GM12875 (cell line): ENCODE data around the gene OSBPL5.
A peak's percentile ranks its signal among the peaks of the same experiment; 100 is the strongest.

Source experiments
- H3K4me3 ChIP-seq: one replicate; pipeline ENCODE4 v1.5.1; 2011; ENCODE audit warnings: low read depth, low read length, control low read depth
- TF ChIP-seq, protein P1 (sequence below): IDR thresholded peaks from 2 replicates; pipeline ENCODE4 v1.5.1; 2011; ENCODE audit warnings: low read depth, mild to moderate bottlenecking, control low read depth, inconsistent platforms, low read length, moderate library complexity, borderline replicate concordance; ENCODE audit not compliant: insufficient read depth

Gene OSBPL5

DNA sequence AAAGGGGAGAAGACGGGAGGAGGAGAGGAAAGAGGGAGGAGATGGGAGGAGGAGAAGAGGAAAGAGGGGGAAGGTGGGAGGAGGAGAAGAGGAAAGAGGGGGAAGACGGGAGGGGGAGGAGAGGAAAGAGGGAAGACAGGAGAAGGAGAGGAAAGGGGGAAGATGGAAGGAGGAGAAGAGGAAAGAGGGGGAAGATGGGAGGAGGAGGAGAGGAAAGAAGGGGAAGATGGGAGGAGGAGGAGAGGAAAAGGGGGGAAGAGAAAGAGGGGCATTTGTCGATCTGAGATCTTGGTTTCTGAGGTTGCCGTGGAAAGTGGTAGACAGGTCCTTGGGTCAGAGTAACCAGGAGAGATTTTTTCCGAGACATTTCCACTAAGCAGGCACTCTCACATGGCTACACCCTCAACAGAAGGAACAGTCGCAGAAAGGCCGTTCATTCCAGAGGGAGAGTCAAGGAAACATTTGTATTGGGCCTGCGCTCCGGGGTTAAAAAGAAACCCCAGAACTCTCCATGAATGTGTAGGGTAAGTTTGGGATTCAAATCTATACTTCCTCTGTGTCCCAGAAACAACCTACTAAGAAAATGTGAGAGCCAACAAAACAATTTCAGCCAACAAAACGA is 68.1 kb downstream of the OSBPL5 start:
- TF ChIP-seq, protein P1, sequence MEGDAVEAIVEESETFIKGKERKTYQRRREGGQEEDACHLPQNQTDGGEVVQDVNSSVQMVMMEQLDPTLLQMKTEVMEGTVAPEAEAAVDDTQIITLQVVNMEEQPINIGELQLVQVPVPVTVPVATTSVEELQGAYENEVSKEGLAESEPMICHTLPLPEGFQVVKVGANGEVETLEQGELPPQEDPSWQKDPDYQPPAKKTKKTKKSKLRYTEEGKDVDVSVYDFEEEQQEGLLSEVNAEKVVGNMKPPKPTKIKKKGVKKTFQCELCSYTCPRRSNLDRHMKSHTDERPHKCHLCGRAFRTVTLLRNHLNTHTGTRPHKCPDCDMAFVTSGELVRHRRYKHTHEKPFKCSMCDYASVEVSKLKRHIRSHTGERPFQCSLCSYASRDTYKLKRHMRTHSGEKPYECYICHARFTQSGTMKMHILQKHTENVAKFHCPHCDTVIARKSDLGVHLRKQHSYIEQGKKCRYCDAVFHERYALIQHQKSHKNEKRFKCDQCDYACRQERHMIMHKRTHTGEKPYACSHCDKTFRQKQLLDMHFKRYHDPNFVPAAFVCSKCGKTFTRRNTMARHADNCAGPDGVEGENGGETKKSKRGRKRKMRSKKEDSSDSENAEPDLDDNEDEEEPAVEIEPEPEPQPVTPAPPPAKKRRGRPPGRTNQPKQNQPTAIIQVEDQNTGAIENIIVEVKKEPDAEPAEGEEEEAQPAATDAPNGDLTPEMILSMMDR = no peak
- no peak overlapping the region for H3K4me3 ChIP-seq

DNA sequence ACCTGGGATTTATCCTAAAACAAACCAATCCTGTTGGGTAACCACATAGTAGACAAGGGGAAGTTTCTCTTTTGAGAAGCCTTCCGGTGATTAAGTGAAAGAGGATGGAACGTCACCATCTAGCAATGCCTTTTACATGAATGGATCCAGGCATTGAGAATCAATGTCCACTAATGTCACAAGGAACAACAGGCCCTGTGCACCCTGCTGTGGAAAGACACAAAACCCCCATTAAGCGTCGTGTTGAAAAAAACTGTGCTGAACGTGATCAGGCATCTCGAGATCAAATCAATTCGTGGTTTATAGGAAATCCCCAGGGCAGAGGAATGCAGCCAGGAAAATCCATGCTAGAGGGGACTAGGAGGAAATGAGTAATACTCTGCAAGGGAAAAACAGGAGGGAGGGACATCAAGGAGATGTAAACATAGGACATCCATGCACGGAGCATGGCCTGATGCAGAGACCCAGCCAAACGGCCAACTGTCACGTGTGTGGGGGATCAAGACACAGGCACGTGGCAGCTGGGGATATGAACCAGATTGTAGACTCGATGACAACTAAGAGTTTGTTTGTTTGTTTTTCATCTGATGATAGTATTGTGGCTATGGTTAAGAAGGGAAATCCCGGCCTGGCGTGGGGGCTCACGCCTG is 69.3 kb downstream of the OSBPL5 start:
- H3K4me3 ChIP-seq = no peak overlapping the region
- TF ChIP-seq, protein P1 = no peak

DNA sequence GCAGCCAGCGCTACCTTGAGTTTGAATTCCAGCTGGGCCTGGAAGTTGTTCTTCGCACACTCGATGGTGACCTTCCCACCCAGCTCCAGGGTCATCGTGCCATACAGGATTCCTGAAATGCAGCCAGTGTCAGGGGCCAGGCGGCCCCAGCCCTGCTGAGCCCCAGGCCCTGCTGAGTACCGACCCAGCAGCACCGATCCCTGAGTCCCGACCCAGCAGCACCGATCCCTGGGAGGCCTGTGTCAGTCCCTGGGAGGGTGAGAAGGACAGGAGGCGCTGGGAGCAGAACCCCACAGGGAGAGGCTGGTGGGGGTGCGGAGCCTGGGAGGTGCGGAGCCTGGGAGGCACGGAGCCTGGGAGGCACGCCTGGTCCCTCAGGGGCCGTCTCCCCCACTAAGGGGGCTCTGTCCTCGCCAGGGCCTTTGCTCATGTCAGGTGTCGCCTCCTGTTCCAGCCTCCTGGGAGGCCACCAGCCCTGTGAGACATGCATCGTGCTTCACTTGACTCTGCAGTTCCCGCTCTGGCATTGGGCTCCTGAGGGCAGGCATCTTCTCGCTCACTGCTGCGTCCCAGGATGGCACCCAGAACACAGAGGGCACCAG is 70.8 kb downstream of the OSBPL5 start:
- TF ChIP-seq, protein P1 = no peak
- no peak overlapping the region for H3K4me3 ChIP-seq

DNA sequence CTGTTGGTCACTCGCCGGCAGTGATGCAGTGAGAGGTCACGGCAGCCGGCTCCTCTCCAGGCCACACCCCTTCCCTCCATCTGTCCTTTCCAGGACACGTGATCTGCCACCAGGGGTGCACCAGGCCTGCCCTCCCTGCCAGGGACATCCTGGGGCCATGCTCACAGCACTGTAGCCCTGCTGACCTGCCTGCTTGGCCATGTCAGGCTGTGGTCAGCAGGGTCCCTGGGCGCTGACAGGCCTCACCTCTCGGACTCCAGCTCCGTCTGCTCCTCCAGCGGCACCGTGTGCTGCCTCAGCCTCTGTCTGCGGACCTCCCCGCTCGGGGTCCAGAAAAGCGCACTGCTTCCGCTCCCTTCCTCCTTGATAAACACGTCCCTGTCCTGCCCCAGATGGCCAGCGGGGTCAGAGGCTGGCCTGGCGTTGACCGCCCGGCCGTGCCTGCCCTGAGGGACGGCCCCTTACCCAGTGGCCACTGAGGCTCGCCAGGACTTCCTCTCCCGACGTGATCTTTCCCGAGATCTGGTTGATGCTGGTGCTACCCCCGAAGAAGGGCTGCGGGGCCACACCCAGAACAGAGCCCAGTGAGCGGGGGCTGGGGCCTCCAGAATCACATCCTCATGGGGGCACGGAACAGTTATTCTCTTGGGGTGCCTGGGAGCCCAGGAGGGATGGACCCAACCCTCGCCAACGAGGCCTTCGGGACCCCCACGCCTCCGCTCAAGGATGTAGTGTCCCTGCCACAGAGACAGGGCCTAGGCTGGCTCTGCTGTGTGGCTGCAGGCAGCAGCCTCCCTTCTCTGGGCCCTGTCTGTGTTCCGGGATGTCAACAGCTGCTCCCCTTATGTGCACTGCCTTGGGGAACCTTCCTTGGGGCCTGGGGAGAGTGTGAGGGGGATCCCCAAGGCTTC is 71.6 kb downstream of the OSBPL5 start:
- TF ChIP-seq, protein P1 = no peak
- no peak overlapping the region for H3K4me3 ChIP-seq

DNA sequence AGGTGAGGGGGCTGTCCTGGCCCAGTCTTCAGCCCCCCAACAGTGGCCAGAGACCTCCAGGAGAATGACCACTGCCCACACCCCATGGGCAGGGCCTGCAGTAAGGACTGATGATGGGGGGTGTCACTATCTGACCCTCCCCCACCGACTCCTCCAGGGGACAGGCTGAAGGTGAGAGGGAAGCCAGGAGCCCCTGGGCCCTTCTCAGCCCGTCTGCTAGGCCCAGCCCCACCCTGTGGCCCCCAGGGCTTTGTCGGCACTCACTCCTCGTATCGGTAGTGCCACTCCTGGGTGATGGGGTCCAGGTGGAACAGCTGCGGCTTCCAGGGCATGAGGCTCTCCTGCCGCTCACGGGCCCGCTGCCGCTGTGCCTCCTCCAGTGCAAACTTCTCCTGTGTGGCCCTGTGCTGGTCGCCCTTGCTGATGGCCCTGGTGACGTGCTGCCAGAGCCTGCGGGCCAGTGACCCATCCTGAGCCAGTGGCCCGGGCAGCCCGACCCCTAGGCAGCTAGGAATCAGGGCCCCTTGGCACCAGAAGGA is 72.4 kb downstream of the OSBPL5 start:
- no peak overlapping the region for H3K4me3 ChIP-seq
- TF ChIP-seq, protein P1 = no peak

DNA sequence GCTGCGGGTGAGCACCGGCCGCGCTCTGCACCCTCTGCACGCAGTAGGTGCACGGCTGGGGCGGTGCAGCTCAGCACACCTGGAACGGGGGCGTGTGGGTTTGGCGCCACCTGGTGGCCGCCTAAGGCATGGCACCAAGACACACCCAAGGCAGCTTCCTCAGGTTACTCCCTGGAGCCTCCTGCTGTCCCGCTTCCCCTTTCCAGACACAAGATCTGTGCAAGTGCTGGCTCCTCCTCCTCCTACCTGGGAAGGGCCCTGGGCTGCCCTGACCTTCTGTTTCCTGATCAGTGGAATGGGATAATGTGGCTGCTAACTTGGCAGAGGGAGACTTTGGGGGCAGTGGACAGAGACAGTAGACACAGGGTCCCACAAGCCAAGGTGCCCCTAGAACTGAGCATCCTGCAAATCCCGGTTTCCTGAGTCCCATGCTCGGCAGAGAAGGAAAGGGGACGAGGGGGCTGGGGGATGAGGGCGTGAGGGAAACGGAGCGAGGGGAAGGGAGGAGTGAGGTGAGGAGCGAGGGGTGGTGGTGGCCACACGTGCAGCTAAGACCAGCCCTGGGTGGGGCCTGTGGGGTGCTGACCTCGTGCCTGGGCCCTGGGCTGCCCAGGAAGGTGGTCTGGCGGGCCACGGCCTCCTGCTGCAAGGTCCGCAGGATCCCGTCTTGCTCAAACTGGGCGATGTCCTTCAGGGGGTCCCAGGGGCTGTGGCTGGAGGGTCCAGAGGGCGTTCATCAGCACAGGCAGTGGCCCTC is 73.1 kb downstream of the OSBPL5 start:
- H3K4me3 ChIP-seq = no peak overlapping the region

More for the DNA sequence above, 73.1 kb downstream of the OSBPL5 start:
- TF ChIP-seq, protein P1 = peak; percentile 99
